Activated CD4-positive, alpha-beta memory T cell treated with anti-CD3 and anti-CD28 coated beads for 36 hours (primary cell): ENCODE data around the gene ADARB1. TPM values are rescaled to one million over a fixed set of nuclear protein-coding genes. Genes with fewer than 3 reads are reported as not detected.
A peak's percentile ranks its signal among the peaks of the same experiment; 100 is the strongest.
"Not testable (repeated sequence)": the region's sequence is repeated elsewhere in the genome, so short reads cannot be mapped to it uniquely, and the experiment has no call there.

Source experiments
- CTCF ChIA-PET: fragments of 350-600 bp; sonication (Branson Sonifier 250); formaldehyde crosslinking; loops from one replicate; lab custom pipeline; 2021; ENCODE audit warnings: antibody characterized with exemption, inconsistent platforms; lab: Charles Lee
- POLR2A ChIA-PET: fragments of 350-600 bp; sonication (Branson Sonifier 250); formaldehyde crosslinking; loops from one replicate; lab custom pipeline; 2021; ENCODE audit warnings: antibody characterized with exemption; lab: Charles Lee
- DNase-seq: peaks from one replicate; pipeline ENCODE4 v3.0.0-alpha.2; 2020
- H3K27ac Mint-ChIP-seq: one replicate; pipeline ENCODE4 v1.8.0; 2021; ENCODE audit warnings: mixed read lengths
- H3K27me3 Mint-ChIP-seq: one replicate; pipeline ENCODE4 v1.8.0; 2021; ENCODE audit warnings: mixed read lengths
- H3K36me3 Mint-ChIP-seq: one replicate; pipeline ENCODE4 v1.8.0; 2021; ENCODE audit warnings: mixed read lengths
- H3K4me1 Mint-ChIP-seq: one replicate; pipeline ENCODE4 v1.8.0; 2021; ENCODE audit warnings: low read depth, mixed read lengths
- H3K4me3 Mint-ChIP-seq: one replicate; pipeline ENCODE4 v1.8.0; 2021; ENCODE audit warnings: mild to moderate bottlenecking, mixed read lengths
- H3K9me3 Mint-ChIP-seq: one replicate; pipeline ENCODE4 v1.8.0; 2021; ENCODE audit warnings: mixed read lengths
- intact Hi-C: fragments of 100-400 bp; cut with micrococcal nuclease; formaldehyde crosslinking; loops from one replicate; pipeline ENCODE4 v1.15.1; 2023
- total RNA-seq, 2 experiments: library from RNA; stranded (reverse); gene quantifications; one replicate each; pipeline ENCODE4 v1.2.3, GENCODE V29; 2021

The ADARB1 gene, protein sequence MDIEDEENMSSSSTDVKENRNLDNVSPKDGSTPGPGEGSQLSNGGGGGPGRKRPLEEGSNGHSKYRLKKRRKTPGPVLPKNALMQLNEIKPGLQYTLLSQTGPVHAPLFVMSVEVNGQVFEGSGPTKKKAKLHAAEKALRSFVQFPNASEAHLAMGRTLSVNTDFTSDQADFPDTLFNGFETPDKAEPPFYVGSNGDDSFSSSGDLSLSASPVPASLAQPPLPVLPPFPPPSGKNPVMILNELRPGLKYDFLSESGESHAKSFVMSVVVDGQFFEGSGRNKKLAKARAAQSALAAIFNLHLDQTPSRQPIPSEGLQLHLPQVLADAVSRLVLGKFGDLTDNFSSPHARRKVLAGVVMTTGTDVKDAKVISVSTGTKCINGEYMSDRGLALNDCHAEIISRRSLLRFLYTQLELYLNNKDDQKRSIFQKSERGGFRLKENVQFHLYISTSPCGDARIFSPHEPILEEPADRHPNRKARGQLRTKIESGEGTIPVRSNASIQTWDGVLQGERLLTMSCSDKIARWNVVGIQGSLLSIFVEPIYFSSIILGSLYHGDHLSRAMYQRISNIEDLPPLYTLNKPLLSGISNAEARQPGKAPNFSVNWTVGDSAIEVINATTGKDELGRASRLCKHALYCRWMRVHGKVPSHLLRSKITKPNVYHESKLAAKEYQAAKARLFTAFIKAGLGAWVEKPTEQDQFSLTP
- 10 to 100 TPM; 37.6 to 40.6 TPM for total RNA-seq

GRCh38 chr21:45074048-45074817 is at the start of gene ADARB1:
Gene ADARB1, plus strand, starts transcription at chr21:45074580. Its CDS starts 97,077 bp downstream, at chr21:45171657.
- intact Hi-C loops: no loop called here
- H3K4me1 Mint-ChIP-seq: peaks cover 43% of the 10 kb centered on the region
- H3K27ac Mint-ChIP-seq: peak within 1 kb of the TSS; percentile 75
- no peaks in the 10 kb centered on the region for H3K27me3 Mint-ChIP-seq
- CTCF ChIA-PET: interaction anchor here (1.1 to 1.6 kb wide), 3 partner anchors 54 to 124 kb away, joined by 3 to 10 read pairs (median 8); no protein-coding TSS in a partner anchor
- peak within 1 kb of the TSS; percentile 84 for H3K4me3 Mint-ChIP-seq
- H3K36me3 Mint-ChIP-seq: no peaks in the 10 kb centered on the region
- POLR2A ChIA-PET: interaction anchor here (0.6 to 1.4 kb wide), 4 partner anchors 13 to 64 kb away, joined by 3 read pairs; no protein-coding TSS in a partner anchor
- DNase-seq: peak; percentile 64
- H3K9me3 Mint-ChIP-seq: no peaks in the 10 kb centered on the region

GRCh38 chr21:45026066-45026745 is 48.2 kb upstream of the ADARB1 start:
- Mint-ChIP-seq H3K36me3 (no peaks in the 10 kb centered on the region), H3K27me3 (peaks cover 11% of the 10 kb centered on the region), H3K4me3 (no peak overlapping the region), H3K9me3 (peaks cover 9% of the 10 kb centered on the region), H3K4me1 (no peaks in the 10 kb centered on the region), H3K27ac (no peak overlapping the region)
- ChIA-PET CTCF (no interaction called here), POLR2A (no interaction called here)
- no peak for DNase-seq
- intact Hi-C loops: no loop called here

- Mint-ChIP-seq H3K4me3 (no peak overlapping the region), H3K27ac (no peak overlapping the region), H3K36me3 (no peaks in the 10 kb centered on the region), H3K27me3 (peaks cover 9% of the 10 kb centered on the region), H3K9me3 (peaks cover 9% of the 10 kb centered on the region), H3K4me1 (no peaks in the 10 kb centered on the region)
- DNase-seq: no peak
- ChIA-PET CTCF (no interaction called here), POLR2A (no interaction called here)
- intact Hi-C loops: no loop called here
These were observed 47.6 kb upstream of the ADARB1 start for GRCh38 chr21:45026826-45027225.

DNA sequence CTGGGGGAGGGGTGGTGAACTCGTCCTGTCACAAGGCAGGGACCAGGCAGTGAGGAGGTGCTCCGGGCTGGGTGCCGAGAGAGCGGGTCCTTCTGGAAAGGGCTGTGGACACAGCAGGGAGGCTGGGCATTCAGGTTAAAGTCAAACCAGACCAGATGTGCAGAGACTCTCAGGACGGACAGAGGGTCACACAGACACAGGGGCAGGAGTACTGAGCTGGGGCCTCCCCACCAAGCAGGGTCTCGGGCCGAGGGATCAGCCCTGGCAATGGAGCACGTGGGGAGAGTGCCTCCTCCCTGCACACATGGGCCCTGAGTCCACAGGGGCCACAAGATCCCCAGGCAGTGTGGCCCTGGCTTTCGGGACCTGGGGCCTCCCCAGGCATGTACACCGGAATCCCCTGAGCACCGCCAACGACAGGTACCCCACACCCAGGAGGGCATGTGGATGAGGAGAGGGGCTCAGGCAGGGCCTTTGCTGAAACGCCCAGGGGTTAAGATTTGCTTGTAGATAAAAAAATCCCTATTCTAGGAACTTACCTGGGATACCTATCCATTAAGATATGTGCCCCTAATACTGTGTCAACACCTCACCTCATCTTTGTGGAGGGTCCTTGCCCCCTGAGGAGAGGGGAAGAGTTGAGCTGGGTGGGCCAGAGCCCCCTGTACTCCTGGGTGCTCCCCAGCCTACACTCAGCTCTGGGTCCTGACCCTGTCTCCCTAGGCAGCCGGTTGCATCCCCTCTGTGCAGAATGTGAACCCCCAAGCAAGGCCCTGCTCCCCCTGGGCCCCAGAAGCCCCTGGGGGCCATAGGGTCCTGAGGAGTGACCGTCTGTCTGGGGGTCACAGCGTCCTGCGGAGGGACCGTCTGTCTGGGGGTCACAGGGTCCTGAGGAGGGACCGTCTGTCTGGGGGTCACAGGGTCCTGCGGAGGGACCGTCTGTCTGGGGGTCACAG is 46.9 kb upstream of the ADARB1 start:
- CTCF ChIA-PET: no interaction called here
- Mint-ChIP-seq H3K4me1 (no peaks in the 10 kb centered on the region), H3K27me3 (peaks cover 13% of the 10 kb centered on the region), H3K4me3 (no peak overlapping the region), H3K9me3 (peaks cover 9% of the 10 kb centered on the region), H3K27ac (no peak overlapping the region), H3K36me3 (no peaks in the 10 kb centered on the region)
- DNase-seq: no peak
- intact Hi-C loops: no loop called here
- POLR2A ChIA-PET: no interaction called here

DNA sequence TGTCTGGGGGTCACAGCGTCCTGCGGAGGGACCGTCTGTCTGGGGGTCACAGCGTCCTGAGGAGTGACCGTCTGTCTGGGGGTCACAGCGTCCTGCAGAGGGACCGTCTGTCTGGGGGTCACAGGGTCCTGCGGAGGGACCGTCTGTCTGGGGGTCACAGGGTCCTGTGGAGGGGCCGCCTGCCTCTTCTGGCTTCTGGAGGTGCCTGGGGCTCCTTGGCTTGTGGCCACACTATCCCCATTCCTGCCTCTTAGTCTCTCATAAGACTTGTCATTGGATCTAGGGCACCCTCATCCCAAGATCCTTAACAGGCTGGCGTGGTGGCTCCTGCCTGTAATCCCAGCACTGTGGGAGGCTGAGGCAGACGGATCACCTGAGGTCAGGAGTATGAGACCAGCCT is 45.7 kb upstream of the ADARB1 start:
- peaks cover 15% of the 10 kb centered on the region for H3K27me3 Mint-ChIP-seq
- H3K36me3 Mint-ChIP-seq, H3K9me3 Mint-ChIP-seq, POLR2A ChIA-PET, CTCF ChIA-PET, H3K4me1 Mint-ChIP-seq, H3K27ac Mint-ChIP-seq, intact Hi-C loops, H3K4me3 Mint-ChIP-seq, DNase-seq: not testable (repeated sequence)

DNA sequence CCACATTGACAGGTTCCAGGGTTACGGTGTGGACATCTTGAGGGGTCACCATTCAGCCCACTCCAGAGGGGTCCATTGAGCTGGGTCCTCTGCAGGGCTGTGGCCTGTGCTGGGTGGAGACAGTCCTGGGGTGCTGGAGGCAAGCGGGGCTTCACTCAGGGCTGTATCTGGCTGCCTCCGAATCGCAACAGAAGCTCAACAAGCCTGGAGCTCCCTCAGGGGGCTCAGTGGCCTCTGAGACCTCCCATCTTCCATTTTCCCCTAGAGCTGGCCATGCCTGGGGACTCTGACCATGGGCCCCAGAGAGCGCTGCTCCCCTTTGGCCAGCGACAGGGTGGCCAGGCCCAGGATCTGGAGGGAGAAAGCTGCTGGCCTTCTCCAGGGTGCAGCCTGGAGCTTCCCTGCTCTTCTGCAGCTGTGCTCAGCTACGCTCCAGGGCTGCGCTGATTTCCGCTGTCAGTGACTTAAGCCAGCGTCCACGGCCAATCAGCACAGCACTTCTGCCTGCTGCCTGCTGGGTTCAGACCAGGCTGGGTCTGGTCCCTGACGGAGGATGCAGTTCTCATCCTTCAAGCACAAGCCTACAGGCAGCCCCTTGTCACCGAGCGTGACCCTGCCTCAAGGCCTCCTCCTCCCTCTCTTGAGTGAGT is 45.0 kb upstream of the ADARB1 start:
- Mint-ChIP-seq H3K27ac (no peak overlapping the region), H3K9me3 (peaks cover 2% of the 10 kb centered on the region), H3K4me1 (no peaks in the 10 kb centered on the region), H3K4me3 (no peak overlapping the region), H3K27me3 (peaks cover 17% of the 10 kb centered on the region), H3K36me3 (no peaks in the 10 kb centered on the region)
- intact Hi-C loops: no loop called here
- DNase-seq: no peak
- CTCF ChIA-PET: no interaction called here
- POLR2A ChIA-PET: no interaction called here

GRCh38 chr21:45029948-45030681 is 44.3 kb upstream of the ADARB1 start:
- Mint-ChIP-seq H3K36me3 (no peaks in the 10 kb centered on the region), H3K27me3 (peaks cover 16% of the 10 kb centered on the region), H3K4me3 (no peak overlapping the region), H3K27ac (no peak overlapping the region), H3K4me1 (no peaks in the 10 kb centered on the region), H3K9me3 (no peaks in the 10 kb centered on the region)
- ChIA-PET POLR2A (no interaction called here), CTCF (no interaction called here)
- intact Hi-C loops: no loop called here
- no peak for DNase-seq

DNA sequence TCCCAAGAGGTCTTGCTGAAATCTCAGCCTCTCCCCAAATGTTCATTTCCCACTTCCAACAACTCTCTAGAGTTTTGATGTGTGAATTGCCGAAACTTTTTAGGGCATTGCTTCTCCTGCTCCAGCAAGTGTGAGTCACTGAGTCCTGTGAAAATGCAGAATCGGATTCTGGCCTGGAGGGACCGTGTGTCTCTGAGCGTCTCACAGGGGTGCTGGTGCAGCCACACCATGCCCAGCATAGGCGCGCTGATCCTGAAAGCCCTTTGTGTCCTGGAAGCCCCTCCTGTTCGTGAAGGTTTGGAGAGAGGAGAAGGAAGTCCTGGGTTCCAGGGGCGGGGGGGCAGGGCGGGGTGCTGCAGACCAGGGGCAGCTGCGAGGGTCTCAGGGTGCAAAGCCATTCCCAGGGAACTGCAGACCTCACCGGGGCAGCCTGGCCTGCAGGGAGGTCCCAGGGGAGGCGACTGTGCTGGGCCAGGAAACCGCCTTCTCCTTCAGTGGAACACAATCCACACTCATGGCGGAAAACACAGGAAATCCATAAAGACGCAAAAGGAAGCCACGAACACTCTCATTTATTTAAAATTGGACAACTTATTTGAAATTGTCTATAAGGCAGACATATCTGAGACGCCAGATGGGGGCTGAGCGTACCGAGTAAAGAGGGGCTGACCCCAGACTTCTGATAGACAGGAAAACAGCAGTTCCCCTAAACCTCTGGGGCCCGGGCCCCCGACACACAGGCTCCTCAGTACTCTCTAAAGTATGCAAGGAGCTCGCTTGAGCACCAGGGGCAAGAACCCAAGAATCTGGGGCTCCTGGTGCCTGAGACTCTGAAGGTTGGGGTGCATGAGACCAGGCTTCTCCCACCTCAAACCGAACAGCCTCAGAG is 43.5 kb upstream of the ADARB1 start:
- intact Hi-C loops: no loop called here
- Mint-ChIP-seq H3K4me3 (no peak overlapping the region), H3K27me3 (peaks cover 16% of the 10 kb centered on the region), H3K9me3 (peaks cover 2% of the 10 kb centered on the region), H3K36me3 (peaks cover 1% of the 10 kb centered on the region), H3K4me1 (no peaks in the 10 kb centered on the region), H3K27ac (no peak overlapping the region)
- no peak for DNase-seq
- POLR2A ChIA-PET: no interaction called here
- CTCF ChIA-PET: interaction anchor here (1.0 kb wide), 1 partner anchor 106 kb away, joined by 3 read pairs; no protein-coding TSS in a partner anchor

GRCh38 chr21:45031571-45032191 is 42.7 kb upstream of the ADARB1 start:
- Mint-ChIP-seq H3K4me1 (no peaks in the 10 kb centered on the region), H3K36me3 (peaks cover 2% of the 10 kb centered on the region), H3K27me3 (peaks cover 16% of the 10 kb centered on the region), H3K9me3 (peaks cover 7% of the 10 kb centered on the region), H3K27ac (no peak overlapping the region), H3K4me3 (no peak overlapping the region)
- no peak for DNase-seq
- intact Hi-C loops: no loop called here
- ChIA-PET POLR2A (no interaction called here), CTCF (interaction anchor here (1.0 kb wide), 1 partner anchor 105 kb away, joined by 3 read pairs; no protein-coding TSS in a partner anchor)
